HCT116 (cell line): ENCODE results near the gene RAC2. TPM values are rescaled to one million over a fixed set of nuclear protein-coding genes. Genes with fewer than 3 reads are reported as not detected.

Experiments
- ATAC-seq: fragments of 200-7000 bp; cut with Tn5 transposase; 2 replicates; pipeline ENCODE4 v1.9.1; 2020; ENCODE audit warnings: mild to moderate bottlenecking, moderate library complexity
- BruUV-seq: library from RNA; stranded (reverse); fragments of 400-500 nt; replicated peaks from 2 replicates; lab custom pipeline; 2021; lab: Mats Ljungman, UMichigan
- CTCF ChIA-PET: fragments of 300-600 bp; sonication (Branson Sonifier 250); formaldehyde crosslinking; loops from one replicate; lab custom pipeline; 2021; ENCODE audit warnings: antibody characterized with exemption; lab: Charles Lee
- POLR2A ChIA-PET: fragments of 300-600, 350-600 bp; sonication (Branson Sonifier 250); formaldehyde crosslinking; loops from one replicate; lab custom pipeline; 2021; ENCODE audit warnings: antibody characterized with exemption; lab: Charles Lee
- RAD21 ChIA-PET, 2 experiments: fragments of 300-600 bp; sonication (Branson Sonifier 250); formaldehyde crosslinking; loops; one replicate each; lab custom pipeline; 2023; ENCODE audit warnings: low total read pairs in 2 of 2; ENCODE audit not compliant: uncharacterized antibody in 2 of 2, unreplicated experiment in 2 of 2, low non-redundant PET in 1 of 2; lab: Charles Lee
- DNase-seq: peaks from one replicate; pipeline ENCODE4 v3.0.0-alpha.2; 2010; ENCODE audit warnings: low read depth, low spot score
- H2AFZ ChIP-seq: fragments of 200-600 bp; shearing (Covaris generic), sonication (generic); 2 replicates; pipeline ENCODE4 v1.6.1; 2017; ENCODE audit warnings: low read depth, mixed run types, mixed read lengths, antibody characterized with exemption, low read length; ENCODE audit not compliant: poor library complexity, severe bottlenecking
- H3K27ac ChIP-seq: 2 replicates; pipeline ENCODE4 v1.5.1; 2012; ENCODE audit warnings: low read depth, low read length
- H3K27me3 ChIP-seq: fragments of 200-600 bp; sonication (generic); 2 replicates; pipeline ENCODE4 v1.6.1; 2016; ENCODE audit warnings: mixed run types, low read length, mixed read lengths; ENCODE audit not compliant: insufficient read depth
- H3K36me3 ChIP-seq, 2 experiments: fragments of 200-500 bp in 1 of 2; fragments of 200-600 bp in 1 of 2; sonication (Bioruptor generic) in 1 of 2; sonication (generic) in 1 of 2; 2 replicates each; pipeline versions ENCODE4 v1.5.1 to v1.6.1; 2014 to 2016; ENCODE audit warnings: low read length in 2 of 2, inconsistent platforms in 1 of 2, mixed read lengths in 1 of 2, mixed run types in 1 of 2; ENCODE audit not compliant: insufficient read depth in 2 of 2, control insufficient read depth in 1 of 2
- H3K4me1 ChIP-seq, 2 experiments: fragments of 200-600 bp in 1 of 2; sonication (generic) in 1 of 2; 2 replicates each; pipeline versions ENCODE4 v1.5.1 to v1.6.1; 2012 to 2017; ENCODE audit warnings: low read length in 2 of 2, inconsistent platforms in 1 of 2, mild to moderate bottlenecking in 1 of 2, mixed read lengths in 1 of 2, mixed run types in 1 of 2, moderate library complexity in 1 of 2; ENCODE audit not compliant: insufficient read depth in 2 of 2, control insufficient read depth in 1 of 2
- H3K4me2 ChIP-seq: fragments of 200-600 bp; sonication (generic); 2 replicates; pipeline ENCODE4 v1.6.1; 2017; ENCODE audit warnings: mixed run types, low read length, mixed read lengths
- H3K4me3 ChIP-seq, 2 experiments: fragments of 200-600 bp in 1 of 2; sonication (generic) in 1 of 2; replicated peaks in 1 of 2; 2 replicates each; pipeline ENCODE4 v1.5.1; 2011 to 2016; ENCODE audit warnings: low read length in 2 of 2, control low read depth in 1 of 2, low read depth in 1 of 2, mild to moderate bottlenecking in 1 of 2, mixed read lengths in 1 of 2, mixed run types in 1 of 2
- H3K79me2 ChIP-seq: fragments of 200-600 bp; sonication (generic); 2 replicates; pipeline ENCODE4 v1.6.1; 2017; ENCODE audit warnings: mild to moderate bottlenecking, mixed run types, low read length, moderate library complexity, mixed read lengths; ENCODE audit not compliant: insufficient read depth
- H3K9ac ChIP-seq: fragments of 200-600 bp; sonication (generic); 2 replicates; pipeline ENCODE4 v1.6.1; 2016; ENCODE audit warnings: low read length, mixed read lengths
- H3K9me2 ChIP-seq: fragments of 200-600 bp; sonication (generic), shearing (Covaris generic); 2 replicates; pipeline ENCODE4 v1.6.1; 2017; ENCODE audit warnings: mixed run types, mild to moderate bottlenecking, moderate library complexity; ENCODE audit not compliant: insufficient read depth
- H3K9me3 ChIP-seq, 2 experiments: fragments of 200-500 bp in 1 of 2; fragments of 200-600 bp in 1 of 2; sonication (Bioruptor generic) in 1 of 2; sonication (generic) in 1 of 2; 2 replicates each; pipeline ENCODE4 v1.6.1; 2014 to 2017; ENCODE audit warnings: low read length in 2 of 2, mixed read lengths in 2 of 2, inconsistent platforms in 1 of 2, low read depth in 1 of 2, mild to moderate bottlenecking in 1 of 2, mixed run types in 1 of 2, moderate library complexity in 1 of 2; ENCODE audit not compliant: control insufficient read depth in 1 of 2, insufficient read depth in 1 of 2
- H4K20me1 ChIP-seq: fragments of 200-600 bp; sonication (generic), shearing (Covaris generic); 2 replicates; pipeline ENCODE4 v1.6.1; 2017; ENCODE audit warnings: mixed run types, mild to moderate bottlenecking, moderate library complexity; ENCODE audit not compliant: insufficient read depth
- ATF3 ChIP-seq: IDR thresholded peaks from 2 replicates; pipeline ENCODE4 v1.6.1; 2012
- CBX3 ChIP-seq: IDR thresholded peaks from 2 replicates; pipeline ENCODE4 v1.6.1; 2012; ENCODE audit warnings: low read depth
- CEBPB ChIP-seq: IDR thresholded peaks from 2 replicates; pipeline ENCODE4 v1.6.1; 2012; ENCODE audit warnings: low read depth
- EGR1 ChIP-seq: IDR thresholded peaks from 2 replicates; pipeline ENCODE4 v1.6.1; 2012; ENCODE audit warnings: low read depth
- ELF1 ChIP-seq: IDR thresholded peaks from 2 replicates; pipeline ENCODE4 v1.6.1; 2012; ENCODE audit warnings: low read depth, borderline replicate concordance
- EZH2 ChIP-seq: fragments of 200-600 bp; sonication (generic); IDR thresholded peaks from 2 replicates; pipeline ENCODE4 v1.6.1; 2017; ENCODE audit warnings: antibody characterized with exemption, mixed run types
- JUND ChIP-seq: IDR thresholded peaks from 2 replicates; pipeline ENCODE4 v1.6.1; 2012
- POLR2A ChIP-seq: IDR thresholded peaks from 2 replicates; pipeline ENCODE4 v1.7.0; 2011; ENCODE audit warnings: borderline replicate concordance; ENCODE audit not compliant: insufficient read depth, insufficient read length; ENCODE audit errors: extremely low read depth
- RAD21 ChIP-seq: IDR thresholded peaks from 2 replicates; pipeline ENCODE4 v1.6.1; 2012; ENCODE audit warnings: low read depth, mild to moderate bottlenecking
- SIN3A ChIP-seq: IDR thresholded peaks from 2 replicates; pipeline ENCODE4 v1.6.1; 2012; ENCODE audit warnings: low read depth
- SP1 ChIP-seq: IDR thresholded peaks from 2 replicates; pipeline ENCODE4 v1.6.1; 2012; ENCODE audit warnings: low read depth
- SRF ChIP-seq: IDR thresholded peaks from 2 replicates; pipeline ENCODE4 v1.6.1; 2012; ENCODE audit warnings: low read depth
- TCF7L2 ChIP-seq: IDR thresholded peaks from 2 replicates; pipeline ENCODE4 v1.7.0; 2011; ENCODE audit warnings: borderline replicate concordance, inconsistent platforms; ENCODE audit not compliant: insufficient read depth, insufficient read length; ENCODE audit errors: extremely low read depth
- YY1 ChIP-seq: IDR thresholded peaks from 2 replicates; pipeline ENCODE4 v1.6.1; 2011; ENCODE audit warnings: low read length, low read depth, moderate library complexity, mild to moderate bottlenecking; ENCODE audit not compliant: insufficient replicate concordance; ENCODE audit errors: extremely low read depth
- ZNF274 ChIP-seq: fragments of 200-500 bp; sonication (Bioruptor generic); IDR thresholded peaks from 2 replicates; pipeline ENCODE4 v1.6.1; 2014; ENCODE audit warnings: mild to moderate bottlenecking, low read depth, low read length, inconsistent platforms
- intact Hi-C: fragments of 100-400 bp; cut with micrococcal nuclease; formaldehyde crosslinking; loops from 2 replicates; pipeline ENCODE4 v1.10.0; 2022
- total RNA-seq: library from RNA; stranded (reverse); gene quantifications from one replicate; pipeline ENCODE4 v1.2.1, GENCODE V29; 2021; ENCODE audit not compliant: unreplicated experiment

RAC2 gene
- total RNA-seq, 1 experiment from 2014 or later, result 62.0 TPM

- Histone ChIP-seq H3K36me3 (no peaks in the 10 kb centered on the region), H3K9me2 (no peaks in the 10 kb centered on the region), H3K9me3 (peaks cover 0 to 6% of the 10 kb centered on the region in 2 experiments; a peak in 1 of 4 replicates), H4K20me1 (no peaks in the 10 kb centered on the region), H3K27me3 (no peaks in the 10 kb centered on the region), H3K4me1 (peaks cover 0 to 5% of the 10 kb centered on the region in 2 experiments; a peak in 2 of 4 replicates), H3K79me2 (no peaks in the 10 kb centered on the region), H2AFZ (no peak overlapping the region), H3K4me2 (no peak overlapping the region), H3K9ac (no peak overlapping the region), H3K27ac (no peak overlapping the region), H3K4me3 (no peak overlapping the region)
- ChIA-PET POLR2A (no interaction called here), RAD21 (no interaction called here), CTCF (interaction anchor here (1.2 kb wide), 1 partner anchor 19 kb away, joined by 3 read pairs; no protein-coding TSS in a partner anchor)
- no TSS peak for BruUV-seq
- intact Hi-C loops, result no loop called here
- TF ChIP-seq ATF3 (no peak), EGR1 (no peak), JUND (no peak), ZNF274 (no peak), ELF1 (no peak), EZH2 (no peak), YY1 (no peak), CEBPB (no peak), SIN3A (no peak), CBX3 (no peak), SP1 (no peak), RAD21 (no peak), SRF (no peak), TCF7L2 (no peak), POLR2A (no peak)
- ATAC-seq (no peak), DNase-seq (no peak)
Observed at GRCh38 chr22:37218771-37219411, 25.2 kb downstream of the RAC2 start.
